ENCODE results near the gene ART1. TPM values are rescaled to one million over a fixed set of nuclear protein-coding genes. Genes with fewer than 3 reads are reported as not detected.

Gene ART1
- total RNA-seq, 2 experiments from 2014 or later, result not detected

- no peaks in the 10 kb centered on the region for H3K27me3 Mint-ChIP-seq
- ChIA-PET CTCF (no interaction called here), POLR2A (no interaction called here)
- H3K4me3 Mint-ChIP-seq, result no peak overlapping the region
- no peak overlapping the region for H3K27ac Mint-ChIP-seq
- no peaks in the 10 kb centered on the region for H3K9me3 Mint-ChIP-seq
- peaks cover 68% of the 10 kb centered on the region for H3K36me3 Mint-ChIP-seq (ENCODE audit: low read depth)
- no peak for DNase-seq
- H3K4me1 Mint-ChIP-seq, result peaks cover 6% of the 10 kb centered on the region
These were observed 39.9 kb downstream of the ART1 start for GRCh38 chr11:3684819-3685172.

GRCh38 chr11:3685923-3686322 is 41.0 kb downstream of the ART1 start:
- ChIA-PET CTCF (no interaction called here), POLR2A (no interaction called here)
- H3K9me3 Mint-ChIP-seq, result no peaks in the 10 kb centered on the region
- no peak for DNase-seq
- H3K27ac Mint-ChIP-seq, result no peak overlapping the region
- H3K36me3 Mint-ChIP-seq (ENCODE audit: low read depth), result peaks cover 65% of the 10 kb centered on the region
- H3K4me3 Mint-ChIP-seq, result no peak overlapping the region
- no peaks in the 10 kb centered on the region for H3K27me3 Mint-ChIP-seq
- H3K4me1 Mint-ChIP-seq, result peaks cover 6% of the 10 kb centered on the region

- POLR2A ChIA-PET, result no interaction called here
- H3K9me3 Mint-ChIP-seq, result no peaks in the 10 kb centered on the region
- H3K4me3 Mint-ChIP-seq, result no peak overlapping the region
- CTCF ChIA-PET, result no interaction called here
- H3K4me1 Mint-ChIP-seq, result peaks cover 6% of the 10 kb centered on the region
- H3K27ac Mint-ChIP-seq, result no peak overlapping the region
- H3K27me3 Mint-ChIP-seq, result no peaks in the 10 kb centered on the region
- peaks cover 62% of the 10 kb centered on the region for H3K36me3 Mint-ChIP-seq (ENCODE audit: low read depth)
- no peak for DNase-seq
These were observed 41.8 kb downstream of the ART1 start for GRCh38 chr11:3686751-3687150.

- Mint-ChIP-seq H3K4me1 (no peaks in the 10 kb centered on the region), H3K9me3 (no peaks in the 10 kb centered on the region), H3K27ac (no peak overlapping the region), H3K36me3 (ENCODE audit: low read depth) (peaks cover 64% of the 10 kb centered on the region), H3K4me3 (no peak overlapping the region), H3K27me3 (no peaks in the 10 kb centered on the region)
- ChIA-PET CTCF (interaction anchor here (0.7 kb wide), 1 partner anchor 36 kb away, joined by 4 read pairs; no protein-coding TSS in a partner anchor), POLR2A (no interaction called here)
- DNase-seq, result no peak
These were observed 55.5 kb downstream of the ART1 start for GRCh38 chr11:3700410-3700809.

DNA sequence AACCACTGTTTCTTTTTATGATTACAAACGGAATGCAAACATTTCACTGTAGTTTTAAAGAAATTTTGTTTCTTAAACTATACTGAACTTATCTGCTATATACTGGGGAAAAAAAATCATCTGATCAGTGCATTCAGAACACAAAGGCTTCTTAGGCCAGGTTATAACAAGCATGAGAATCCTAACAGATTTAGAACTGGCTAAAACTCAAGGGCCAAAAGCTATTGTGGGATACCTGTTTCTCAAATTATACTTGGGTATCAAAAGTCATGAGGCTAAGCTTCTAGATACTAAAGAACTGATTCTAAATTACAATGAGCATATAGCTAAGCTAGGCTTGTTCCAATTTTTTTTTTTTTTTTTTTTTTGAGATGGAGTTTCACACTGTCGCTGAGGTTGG is 56.0 kb downstream of the ART1 start:
- Mint-ChIP-seq H3K27me3 (no peaks in the 10 kb centered on the region), H3K36me3 (ENCODE audit: low read depth) (peaks cover 63% of the 10 kb centered on the region), H3K4me3 (no peak overlapping the region), H3K9me3 (no peaks in the 10 kb centered on the region), H3K27ac (no peak overlapping the region), H3K4me1 (no peaks in the 10 kb centered on the region)
- CTCF ChIA-PET, result interaction anchor here (0.7 kb wide), 1 partner anchor 37 kb away, joined by 4 read pairs; no protein-coding TSS in a partner anchor
- POLR2A ChIA-PET, result no interaction called here
- no peak for DNase-seq

GRCh38 chr11:3703383-3703782 is 58.5 kb downstream of the ART1 start:
- Mint-ChIP-seq H3K36me3 (ENCODE audit: low read depth) (peaks cover 69% of the 10 kb centered on the region), H3K27ac (no peak overlapping the region), H3K27me3 (no peaks in the 10 kb centered on the region), H3K4me1 (no peaks in the 10 kb centered on the region), H3K4me3 (no peak overlapping the region), H3K9me3 (no peaks in the 10 kb centered on the region)
- DNase-seq, result no peak
- CTCF ChIA-PET, result no interaction called here
- POLR2A ChIA-PET, result no interaction called here

DNA sequence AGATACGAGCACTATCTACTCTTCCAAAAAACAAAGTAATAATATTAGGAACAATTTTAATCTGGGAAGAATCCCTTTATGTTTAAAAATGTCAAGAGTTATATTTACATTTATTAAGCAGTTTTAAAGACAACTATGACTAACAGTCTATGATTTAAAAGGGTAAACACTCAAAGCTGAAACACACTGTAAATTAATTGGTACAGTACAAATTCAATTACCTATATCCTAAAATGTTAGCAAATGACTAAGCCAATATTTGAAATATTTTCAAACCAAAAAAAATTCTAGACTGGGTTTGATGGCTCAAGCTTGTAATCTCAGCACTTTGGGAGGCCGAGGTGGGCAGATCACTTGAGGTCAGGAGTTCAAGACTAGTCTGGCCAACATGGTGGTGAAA is 62.2 kb downstream of the ART1 start:
- POLR2A ChIA-PET, result no interaction called here
- H3K27me3 Mint-ChIP-seq, result no peaks in the 10 kb centered on the region
- peaks cover 67% of the 10 kb centered on the region for H3K36me3 Mint-ChIP-seq (ENCODE audit: low read depth)
- H3K4me1 Mint-ChIP-seq, result peaks cover 2% of the 10 kb centered on the region
- no peak overlapping the region for H3K4me3 Mint-ChIP-seq
- CTCF ChIA-PET, result no interaction called here
- no peak for DNase-seq
- no peak overlapping the region for H3K27ac Mint-ChIP-seq
- H3K9me3 Mint-ChIP-seq, result no peaks in the 10 kb centered on the region

DNA sequence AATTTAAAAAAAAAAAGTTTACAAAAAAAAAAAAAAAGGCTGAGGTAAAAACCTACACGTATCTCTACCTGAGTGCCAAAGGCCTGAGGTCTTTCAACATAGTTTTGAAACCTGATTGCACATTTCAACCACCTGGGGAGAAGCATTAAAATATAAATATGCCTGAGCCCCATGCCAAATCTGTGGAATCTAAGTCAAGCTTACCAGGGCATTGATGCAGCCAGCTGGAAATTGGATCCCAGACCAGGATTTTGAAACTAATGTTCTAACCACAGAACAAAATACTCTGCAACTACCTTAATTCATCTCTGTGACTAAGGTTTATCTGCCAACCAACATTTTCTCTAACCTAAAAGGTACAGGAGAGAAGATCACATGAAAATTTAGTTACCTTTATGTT is 65.0 kb downstream of the ART1 start:
- ChIA-PET POLR2A (interaction anchor here (0.9 kb wide), 1 partner anchor 10 kb away, joined by 3 read pairs; no protein-coding TSS in a partner anchor), CTCF (interaction anchor here (0.6 to 1.3 kb wide), 3 partner anchors 99 to 729 kb away, joined by 3 to 5 read pairs (median 3); no protein-coding TSS in a partner anchor)
- H3K27ac Mint-ChIP-seq, result no peak overlapping the region
- H3K36me3 Mint-ChIP-seq (ENCODE audit: low read depth), result peaks cover 72% of the 10 kb centered on the region
- no peaks in the 10 kb centered on the region for H3K9me3 Mint-ChIP-seq
- no peaks in the 10 kb centered on the region for H3K27me3 Mint-ChIP-seq
- H3K4me1 Mint-ChIP-seq, result peaks cover 2% of the 10 kb centered on the region
- H3K4me3 Mint-ChIP-seq, result no peak overlapping the region
- no peak for DNase-seq

GRCh38 chr11:3710485-3711259 is 65.7 kb downstream of the ART1 start:
- no peaks in the 10 kb centered on the region for H3K9me3 Mint-ChIP-seq
- H3K27ac Mint-ChIP-seq, result peak overlapping the region; percentile 55
- CTCF ChIA-PET, result interaction anchor here (0.6 to 1.3 kb wide), 5 partner anchors 28 to 730 kb away, joined by 3 to 5 read pairs (median 3); no protein-coding TSS in a partner anchor
- POLR2A ChIA-PET, result interaction anchor here (0.9 kb wide), 1 partner anchor 10 kb away, joined by 3 read pairs; no protein-coding TSS in a partner anchor
- no peak overlapping the region for H3K4me3 Mint-ChIP-seq
- no peaks in the 10 kb centered on the region for H3K27me3 Mint-ChIP-seq
- H3K4me1 Mint-ChIP-seq, result peaks cover 2% of the 10 kb centered on the region
- peaks cover 70% of the 10 kb centered on the region for H3K36me3 Mint-ChIP-seq (ENCODE audit: low read depth)
- DNase-seq, result no peak

- peaks cover 72% of the 10 kb centered on the region for H3K36me3 Mint-ChIP-seq (ENCODE audit: low read depth)
- CTCF ChIA-PET, result no interaction called here
These were observed 67.3 kb downstream of the ART1 start for GRCh38 chr11:3712274-3712673.

More at GRCh38 chr11:3712274-3712673, 67.3 kb downstream of the ART1 start:
- Mint-ChIP-seq H3K9me3 (no peaks in the 10 kb centered on the region), H3K4me1 (peaks cover 2% of the 10 kb centered on the region), H3K4me3 (no peak overlapping the region), H3K27ac (no peak overlapping the region), H3K27me3 (no peaks in the 10 kb centered on the region)
- POLR2A ChIA-PET, result no interaction called here
- DNase-seq, result no peak

Other genes with a start within 250 kb of the ART1 start
- not detected for gene ART5, start 3.1 kb upstream of the ART1 start, total RNA-seq
- 1 to 10 TPM; 1.5 to 1.6 TPM for gene CHRNA10, start 26.3 kb downstream of the ART1 start, total RNA-seq
- gene NUP98, start 152.4 kb downstream of the ART1 start, total RNA-seq, result 10 to 100 TPM; 93.9 to 95.2 TPM
- 10 to 100 TPM; 18.0 to 19.0 TPM for gene PGAP2, start 163.4 kb downstream of the ART1 start, total RNA-seq
- gene RHOG, start 195.8 kb downstream of the ART1 start, total RNA-seq, result 100 to 1,000 TPM; 192 to 201 TPM
- 100 to 1,000 TPM; 111 to 113 TPM for gene STIM1, start 210.5 kb downstream of the ART1 start, total RNA-seq

All from activated CD4-positive, alpha-beta memory T cell treated with anti-CD3 and anti-CD28 coated beads, Interleukin-2, amount 10 ng/mL, durations not matched to agents 7 days and 5 days (primary cell).